Measurements from ENCODE around the gene BHLHE40.
A peak's percentile ranks its signal among the peaks of the same experiment; 100 is the strongest.

BHLHE40 gene

DNA sequence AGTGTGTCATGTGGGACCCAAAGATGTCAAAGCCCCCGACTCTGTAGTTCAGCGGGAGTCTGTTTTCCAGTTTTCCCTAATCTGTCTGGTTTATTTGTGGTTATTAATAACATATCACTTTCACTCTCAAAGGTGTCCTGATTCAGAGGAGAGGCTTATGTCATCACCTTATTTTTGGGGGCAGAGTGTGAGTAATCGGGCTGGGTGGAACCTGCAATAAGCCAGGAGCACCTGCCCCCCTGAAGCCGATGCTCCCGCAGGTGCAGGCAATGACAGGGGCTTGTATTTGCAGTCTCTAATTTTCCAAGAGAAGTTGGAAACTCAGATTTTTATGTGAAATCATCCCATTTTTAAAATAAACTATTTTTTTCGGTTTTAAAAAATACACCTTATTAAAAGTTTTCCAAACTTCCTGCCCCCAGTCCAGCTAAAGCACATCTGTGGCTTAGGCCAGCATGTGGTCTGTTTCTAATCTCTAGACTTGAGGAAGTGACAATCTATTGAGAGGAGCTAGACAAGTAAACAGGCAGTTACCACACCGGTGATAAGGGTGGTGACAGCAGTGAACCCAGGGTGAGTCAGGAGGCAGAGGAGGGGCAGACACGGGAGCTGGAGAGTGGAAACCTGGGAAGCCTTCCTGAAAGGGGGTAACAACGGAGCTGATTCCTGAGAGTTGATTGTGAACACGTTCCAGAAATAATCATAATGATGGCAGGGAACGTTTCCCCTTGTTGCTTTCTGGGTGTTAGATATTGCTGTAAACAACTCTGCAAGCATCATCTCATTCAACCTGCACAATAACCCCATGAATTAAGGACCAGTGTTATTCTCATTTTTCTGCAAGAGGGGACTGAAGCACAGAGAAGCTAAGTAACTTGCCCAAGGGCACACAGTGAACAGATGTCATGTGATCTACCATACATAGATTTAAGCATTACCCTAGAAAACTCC lies 37.2 kb downstream of the BHLHE40 start (continued):
- TF ChIP-seq, protein P1, sequence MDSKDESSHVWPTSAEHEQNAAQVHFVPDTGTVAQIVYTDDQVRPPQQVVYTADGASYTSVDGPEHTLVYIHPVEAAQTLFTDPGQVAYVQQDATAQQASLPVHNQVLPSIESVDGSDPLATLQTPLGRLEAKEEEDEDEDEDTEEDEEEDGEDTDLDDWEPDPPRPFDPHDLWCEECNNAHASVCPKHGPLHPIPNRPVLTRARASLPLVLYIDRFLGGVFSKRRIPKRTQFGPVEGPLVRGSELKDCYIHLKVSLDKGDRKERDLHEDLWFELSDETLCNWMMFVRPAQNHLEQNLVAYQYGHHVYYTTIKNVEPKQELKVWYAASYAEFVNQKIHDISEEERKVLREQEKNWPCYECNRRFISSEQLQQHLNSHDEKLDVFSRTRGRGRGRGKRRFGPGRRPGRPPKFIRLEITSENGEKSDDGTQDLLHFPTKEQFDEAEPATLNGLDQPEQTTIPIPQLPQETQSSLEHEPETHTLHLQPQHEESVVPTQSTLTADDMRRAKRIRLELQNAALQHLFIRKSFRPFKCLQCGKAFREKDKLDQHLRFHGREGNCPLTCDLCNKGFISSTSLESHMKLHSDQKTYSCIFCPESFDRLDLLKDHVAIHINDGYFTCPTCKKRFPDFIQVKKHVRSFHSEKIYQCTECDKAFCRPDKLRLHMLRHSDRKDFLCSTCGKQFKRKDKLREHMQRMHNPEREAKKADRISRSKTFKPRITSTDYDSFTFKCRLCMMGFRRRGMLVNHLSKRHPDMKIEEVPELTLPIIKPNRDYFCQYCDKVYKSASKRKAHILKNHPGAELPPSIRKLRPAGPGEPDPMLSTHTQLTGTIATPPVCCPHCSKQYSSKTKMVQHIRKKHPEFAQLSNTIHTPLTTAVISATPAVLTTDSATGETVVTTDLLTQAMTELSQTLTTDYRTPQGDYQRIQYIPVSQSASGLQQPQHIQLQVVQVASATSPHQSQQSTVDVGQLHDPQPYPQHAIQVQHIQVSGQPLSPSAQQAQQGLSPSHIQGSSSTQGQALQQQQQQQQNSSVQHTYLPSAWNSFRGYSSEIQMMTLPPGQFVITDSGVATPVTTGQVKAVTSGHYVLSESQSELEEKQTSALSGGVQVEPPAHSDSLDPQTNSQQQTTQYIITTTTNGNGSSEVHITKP (tag by site-specific recombination; IDR thresholded peaks at IDR 0.05), result peak; percentile 74
- TF ChIP-seq ZNF248 (tag by site-specific recombination; IDR thresholded peaks at IDR 0.05) (no peak), SALL2 (tag by site-specific recombination; IDR thresholded peaks at IDR 0.05; ENCODE audit: borderline replicate concordance) (no peak), SP7 (tag by site-specific recombination; IDR thresholded peaks at IDR 0.05) (peak; percentile 89), ZBTB20 (tag by site-specific recombination; IDR thresholded peaks at IDR 0.05) (no peak), ZNF211 (tag by site-specific recombination; IDR thresholded peaks at IDR 0.05; ENCODE audit: low read depth) (no peak), ZNF514 (tag by site-specific recombination; IDR thresholded peaks at IDR 0.05) (no peak), ZNF324 (tag by site-specific recombination; IDR thresholded peaks at IDR 0.05) (0 out of 2 replicates have a peak, but pooled peaks have one; percentile 19), ZNF48 (tag by site-specific recombination; IDR thresholded peaks at IDR 0.05) (no peak), KLF1 (tag by site-specific recombination; IDR thresholded peaks at IDR 0.05) (peak; percentile 86), ZBTB17 (tag by site-specific recombination; IDR thresholded peaks at IDR 0.05) (peak; percentile 15; the same call in 1 of the 2 replicates), KLF7 (tag by site-specific recombination; IDR thresholded peaks at IDR 0.05; ENCODE audit: borderline replicate concordance) (no peak), ZEB2 (tag by site-specific recombination; IDR thresholded peaks at IDR 0.05) (peak; percentile 54; the same call in 1 of the 2 replicates), ZNF549 (tag by site-specific recombination; IDR thresholded peaks at IDR 0.05) (no peak), GLIS1 (tag by site-specific recombination; IDR thresholded peaks at IDR 0.05) (peak; percentile 81), ZNF664 (tag by site-specific recombination; IDR thresholded peaks at IDR 0.05) (no peak), ZNF654 (tag by site-specific recombination; IDR thresholded peaks at IDR 0.05; ENCODE audit: low read depth) (no peak), ZNF571 (tag by site-specific recombination; IDR thresholded peaks at IDR 0.05) (no peak), ZNF777 (tag by site-specific recombination; IDR thresholded peaks at IDR 0.05; ENCODE audit: borderline replicate concordance) (no peak), SCRT1 (tag by site-specific recombination; IDR thresholded peaks at IDR 0.05; ENCODE audit: borderline replicate concordance) (no peak), ZNF292 (tag by site-specific recombination; IDR thresholded peaks at IDR 0.05; ENCODE audit: borderline replicate concordance, low read depth) (no peak), FEZF1 (tag by site-specific recombination; IDR thresholded peaks at IDR 0.05) (0 out of 2 replicates have a peak, but pooled peaks have one; percentile 12), ZNF670 (tag by site-specific recombination; IDR thresholded peaks at IDR 0.05; ENCODE audit: low read depth) (no peak), ZNF791 (tag by site-specific recombination; IDR thresholded peaks at IDR 0.05) (no peak), ZNF785 (tag by site-specific recombination; IDR thresholded peaks at IDR 0.05) (no peak), ZFP37 (tag by site-specific recombination; IDR thresholded peaks at IDR 0.05) (0 out of 2 replicates have a peak, but pooled peaks have one; percentile 20), ZNF23 (tag by site-specific recombination; IDR thresholded peaks at IDR 0.05; ENCODE audit: borderline replicate concordance) (no peak)
- TF ChIP-seq, protein P2, sequence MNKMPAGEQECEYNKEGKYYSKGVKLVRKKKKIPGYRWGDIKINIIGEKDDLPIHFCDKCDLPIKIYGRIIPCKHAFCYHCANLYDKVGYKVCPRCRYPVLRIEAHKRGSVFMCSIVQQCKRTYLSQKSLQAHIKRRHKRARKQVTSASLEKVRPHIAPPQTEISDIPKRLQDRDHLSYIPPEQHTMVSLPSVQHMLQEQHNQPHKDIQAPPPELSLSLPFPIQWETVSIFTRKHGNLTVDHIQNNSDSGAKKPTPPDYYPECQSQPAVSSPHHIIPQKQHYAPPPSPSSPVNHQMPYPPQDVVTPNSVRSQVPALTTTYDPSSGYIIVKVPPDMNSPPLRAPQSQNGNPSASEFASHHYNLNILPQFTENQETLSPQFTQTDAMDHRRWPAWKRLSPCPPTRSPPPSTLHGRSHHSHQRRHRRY (tag by site-specific recombination; IDR thresholded peaks at IDR 0.05), result no peak
- TF ChIP-seq, protein P3, sequence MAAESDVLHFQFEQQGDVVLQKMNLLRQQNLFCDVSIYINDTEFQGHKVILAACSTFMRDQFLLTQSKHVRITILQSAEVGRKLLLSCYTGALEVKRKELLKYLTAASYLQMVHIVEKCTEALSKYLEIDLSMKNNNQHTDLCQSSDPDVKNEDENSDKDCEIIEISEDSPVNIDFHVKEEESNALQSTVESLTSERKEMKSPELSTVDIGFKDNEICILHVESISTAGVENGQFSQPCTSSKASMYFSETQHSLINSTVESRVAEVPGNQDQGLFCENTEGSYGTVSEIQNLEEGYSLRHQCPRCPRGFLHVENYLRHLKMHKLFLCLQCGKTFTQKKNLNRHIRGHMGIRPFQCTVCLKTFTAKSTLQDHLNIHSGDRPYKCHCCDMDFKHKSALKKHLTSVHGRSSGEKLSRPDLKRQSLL (tag by site-specific recombination; IDR thresholded peaks at IDR 0.05), result no peak
- TF ChIP-seq, protein P4, sequence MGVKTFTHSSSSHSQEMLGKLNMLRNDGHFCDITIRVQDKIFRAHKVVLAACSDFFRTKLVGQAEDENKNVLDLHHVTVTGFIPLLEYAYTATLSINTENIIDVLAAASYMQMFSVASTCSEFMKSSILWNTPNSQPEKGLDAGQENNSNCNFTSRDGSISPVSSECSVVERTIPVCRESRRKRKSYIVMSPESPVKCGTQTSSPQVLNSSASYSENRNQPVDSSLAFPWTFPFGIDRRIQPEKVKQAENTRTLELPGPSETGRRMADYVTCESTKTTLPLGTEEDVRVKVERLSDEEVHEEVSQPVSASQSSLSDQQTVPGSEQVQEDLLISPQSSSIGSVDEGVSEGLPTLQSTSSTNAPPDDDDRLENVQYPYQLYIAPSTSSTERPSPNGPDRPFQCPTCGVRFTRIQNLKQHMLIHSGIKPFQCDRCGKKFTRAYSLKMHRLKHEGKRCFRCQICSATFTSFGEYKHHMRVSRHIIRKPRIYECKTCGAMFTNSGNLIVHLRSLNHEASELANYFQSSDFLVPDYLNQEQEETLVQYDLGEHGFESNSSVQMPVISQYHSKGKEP (tag by site-specific recombination; IDR thresholded peaks at IDR 0.05), result no peak
- TF ChIP-seq, protein P5, sequence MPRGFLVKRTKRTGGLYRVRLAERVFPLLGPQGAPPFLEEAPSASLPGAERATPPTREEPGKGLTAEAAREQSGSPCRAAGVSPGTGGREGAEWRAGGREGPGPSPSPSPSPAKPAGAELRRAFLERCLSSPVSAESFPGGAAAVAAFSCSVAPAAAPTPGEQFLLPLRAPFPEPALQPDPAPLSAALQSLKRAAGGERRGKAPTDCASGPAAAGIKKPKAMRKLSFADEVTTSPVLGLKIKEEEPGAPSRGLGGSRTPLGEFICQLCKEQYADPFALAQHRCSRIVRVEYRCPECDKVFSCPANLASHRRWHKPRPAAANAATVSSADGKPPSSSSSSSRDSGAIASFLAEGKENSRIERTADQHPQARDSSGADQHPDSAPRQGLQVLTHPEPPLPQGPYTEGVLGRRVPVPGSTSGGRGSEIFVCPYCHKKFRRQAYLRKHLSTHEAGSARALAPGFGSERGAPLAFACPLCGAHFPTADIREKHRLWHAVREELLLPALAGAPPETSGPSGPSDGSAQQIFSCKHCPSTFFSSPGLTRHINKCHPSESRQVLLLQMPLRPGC (tag by site-specific recombination; IDR thresholded peaks at IDR 0.05), result 0 out of 2 replicates have a peak, but pooled peaks have one; percentile 14

All from HEK293 (cell line).